H1 (cell line): ENCODE measurements around the gene NOP9. TPM values are rescaled to one million over a fixed set of nuclear protein-coding genes. Genes with fewer than 3 reads are reported as not detected.
"Not testable (repeated sequence)": the region's sequence is repeated elsewhere in the genome, so short reads cannot be mapped to it uniquely, and the experiment has no call there.

Experiments
- CTCF ChIA-PET: fragments of 300-600 bp; sonication (Branson Sonifier 250); formaldehyde crosslinking; loops from one replicate; lab custom pipeline; 2021; ENCODE audit not compliant: partially characterized antibody; lab: Charles Lee
- POLR2A ChIA-PET: fragments of 300-600 bp; sonication (Branson Sonifier 250); formaldehyde crosslinking; loops from one replicate; lab custom pipeline; 2021; ENCODE audit warnings: inconsistent platforms; ENCODE audit not compliant: partially characterized antibody; lab: Charles Lee
- DNase-seq, 2 experiments: peaks; one replicate each; pipeline versions ENCODE4 v3.0.0 to v3.0.0-alpha.2; 2010 to 2022; ENCODE audit warnings: low spot score in 2 of 2, low read depth in 1 of 2, mixed read lengths in 1 of 2
- FAIRE-seq: peaks from 2 replicates; lab custom pipeline; 2011; peaks lifted over from hg19 to GRCh38; lab: Jason Lieb, UNC
- H2AFZ ChIP-seq: 2 replicates; pipeline ENCODE4 v1.8.1; 2012; ENCODE audit warnings: low read length, inconsistent platforms
- H2AK5ac ChIP-seq: 2 replicates; pipeline ENCODE4 v1.6.1; 2013; ENCODE audit warnings: low read depth, low read length
- H2BK120ac ChIP-seq: replicated peaks from 2 replicates; pipeline ENCODE3; 2013; ENCODE audit warnings: low read depth, low read length, inconsistent platforms
- H2BK12ac ChIP-seq: 2 replicates; pipeline ENCODE4 v1.6.1; 2013; ENCODE audit warnings: low read depth, low read length
- H2BK15ac ChIP-seq: 2 replicates; pipeline ENCODE4 v1.6.1; 2013; ENCODE audit warnings: low read length
- H2BK20ac ChIP-seq: 2 replicates; pipeline ENCODE4 v1.6.1; 2013; ENCODE audit warnings: low read length
- H2BK5ac ChIP-seq: 2 replicates; pipeline ENCODE4 v1.6.1; 2013; ENCODE audit warnings: low read depth, low read length
- H3K14ac ChIP-seq: 2 replicates; pipeline ENCODE4 v1.6.1; 2013; ENCODE audit warnings: inconsistent platforms; ENCODE audit not compliant: insufficient read length
- H3K18ac ChIP-seq: 2 replicates; pipeline ENCODE4 v1.6.1; 2013; ENCODE audit warnings: low read length; ENCODE audit errors: extremely low read depth
- H3K23ac ChIP-seq: 2 replicates; pipeline ENCODE4 v1.6.1; 2013; ENCODE audit warnings: inconsistent platforms; ENCODE audit not compliant: insufficient read length
- H3K23me2 ChIP-seq: 2 replicates; pipeline ENCODE4 v1.6.1; 2013; ENCODE audit warnings: low read depth, low read length
- H3K27ac ChIP-seq: 2 replicates; pipeline ENCODE4 v1.6.1; 2011; ENCODE audit warnings: low read depth, low read length, inconsistent platforms
- H3K27me3 ChIP-seq, 4 experiments: replicated peaks in 1 of 4; 1 replicate in 1 of 4; 2 replicates in 3 of 4; pipeline versions ENCODE4 v1.6.1 to v1.8.1; 2011 to 2013; ENCODE audit warnings: low read length in 3 of 4, mild to moderate bottlenecking in 3 of 4, inconsistent platforms in 2 of 4, mixed read lengths in 2 of 4, moderate library complexity in 1 of 4; ENCODE audit not compliant: control insufficient read depth in 3 of 4, insufficient read depth in 3 of 4; ENCODE audit errors: extremely low read depth in 1 of 4
- H3K36me3 ChIP-seq, 4 experiments: 2 replicates each; pipeline versions ENCODE4 v1.6.1 to v1.8.1; 2011 to 2013; ENCODE audit warnings: mild to moderate bottlenecking in 4 of 4, low read length in 3 of 4, moderate library complexity in 2 of 4, control low read depth in 1 of 4, inconsistent platforms in 1 of 4; ENCODE audit not compliant: insufficient read depth in 4 of 4, control insufficient read depth in 2 of 4
- H3K4ac ChIP-seq: replicated peaks from 2 replicates; pipeline ENCODE3; 2013; ENCODE audit warnings: low read length, low read depth, mixed read lengths, inconsistent platforms; ENCODE audit not compliant: insufficient read length
- H3K4me1 ChIP-seq, 4 experiments: replicated peaks in 1 of 4; 1 replicate in 1 of 4; 2 replicates in 3 of 4; pipeline versions ENCODE4 v1.6.1 to v1.8.1; 2011 to 2013; ENCODE audit warnings: low read length in 3 of 4, inconsistent platforms in 2 of 4, mixed read lengths in 1 of 4; ENCODE audit not compliant: insufficient read depth in 4 of 4, control insufficient read depth in 3 of 4
- H3K4me2 ChIP-seq, 2 experiments: 2 replicates each; pipeline versions ENCODE4 v1.6.1 to v1.8.1; 2011 to 2013; ENCODE audit warnings: low read depth in 2 of 2, low read length in 2 of 2, control low read depth in 1 of 2, inconsistent platforms in 1 of 2, mild to moderate bottlenecking in 1 of 2; ENCODE audit not compliant: insufficient read depth in 1 of 2
- H3K4me3 ChIP-seq, 4 experiments: fragments of 200-600, 300-600 bp in 1 of 4; sonication (generic), shearing (Covaris generic), sonication (Bioruptor Twin) in 1 of 4; 2 replicates each; pipeline versions ENCODE4 v1.5.1 to v1.8.1; 2011 to 2016; ENCODE audit warnings: low read length in 4 of 4, low read depth in 3 of 4, control low read depth in 2 of 4, inconsistent platforms in 2 of 4, mild to moderate bottlenecking in 2 of 4, mixed read lengths in 1 of 4, moderate library complexity in 1 of 4; ENCODE audit not compliant: insufficient read depth in 2 of 4; ENCODE audit errors: extremely low read depth in 1 of 4
- H3K56ac ChIP-seq: replicated peaks from 2 replicates; pipeline ENCODE3; 2013; ENCODE audit warnings: low read depth, mild to moderate bottlenecking, mixed read lengths, low read length, inconsistent platforms; ENCODE audit not compliant: insufficient read length
- H3K79me1 ChIP-seq: 2 replicates; pipeline ENCODE4 v1.6.1; 2013; ENCODE audit warnings: low read depth, low read length, control low read depth
- H3K79me2 ChIP-seq, 2 experiments: 2 replicates each; pipeline versions ENCODE4 v1.6.1 to v1.8.1; 2012 to 2013; ENCODE audit warnings: low read length in 2 of 2, mild to moderate bottlenecking in 2 of 2, inconsistent platforms in 1 of 2; ENCODE audit not compliant: insufficient read depth in 2 of 2, control insufficient read depth in 1 of 2
- H3K9ac ChIP-seq, 4 experiments: replicated peaks in 1 of 4; 1 replicate in 1 of 4; 2 replicates in 3 of 4; pipeline versions ENCODE4 v1.6.1 to v1.8.1; 2011 to 2013; ENCODE audit warnings: low read depth in 3 of 4, low read length in 3 of 4, control low read depth in 2 of 4, mild to moderate bottlenecking in 2 of 4, moderate library complexity in 2 of 4, inconsistent platforms in 1 of 4; ENCODE audit errors: extremely low read depth in 1 of 4
- H3K9me3 ChIP-seq, 2 experiments: 2 replicates each; pipeline versions ENCODE4 v1.6.1 to v1.8.1; 2012 to 2013; ENCODE audit warnings: mild to moderate bottlenecking in 2 of 2, moderate library complexity in 2 of 2, control low read depth in 1 of 2, inconsistent platforms in 1 of 2, low read depth in 1 of 2, low read length in 1 of 2, mixed read lengths in 1 of 2; ENCODE audit not compliant: insufficient read depth in 2 of 2
- H4K20me1 ChIP-seq, 2 experiments: replicated peaks in 1 of 2; 2 replicates each; pipeline versions ENCODE3 to v1.8.1; 2011 to 2013; ENCODE audit warnings: inconsistent platforms in 2 of 2, low read length in 2 of 2, mild to moderate bottlenecking in 1 of 2; ENCODE audit not compliant: insufficient read depth in 2 of 2, control insufficient read depth in 1 of 2
- H4K5ac ChIP-seq: 2 replicates; pipeline ENCODE4 v1.6.1; 2013; ENCODE audit warnings: low read length, low read depth, mixed read lengths, inconsistent platforms; ENCODE audit not compliant: insufficient read length
- H4K8ac ChIP-seq: 2 replicates; pipeline ENCODE4 v1.8.0; 2013; ENCODE audit warnings: mild to moderate bottlenecking, moderate library complexity, low read length, inconsistent platforms; ENCODE audit not compliant: insufficient read depth; ENCODE audit errors: extremely low read depth
- H4K91ac ChIP-seq: replicated peaks from 2 replicates; pipeline ENCODE3; 2013; ENCODE audit warnings: low read length, mixed read lengths, inconsistent platforms; ENCODE audit not compliant: insufficient read length
- SIRT6 ChIP-seq: IDR thresholded peaks from one replicate; pipeline ENCODE4 v1.7.1; 2012; ENCODE audit warnings: low read length, inconsistent platforms
- WGBS, 2 experiments: shearing (Covaris generic) in 1 of 2; methylation state at CpG; one replicate each; pipeline versions ENCODE4 v1.1.6 to v1.1.7; 2013 to 2015; ENCODE audit warnings: low lambda C conversion rate in 2 of 2, mixed read lengths in 2 of 2, inconsistent platforms in 1 of 2, low coverage in 1 of 2, missing lambda C conversion rate in 1 of 2; ENCODE audit not compliant: insufficient replicate concordance in 2 of 2, insufficient coverage in 1 of 2, insufficient read length in 1 of 2; ENCODE audit errors: extremely low coverage in 1 of 2, missing lambda C conversion rate in 1 of 2; 5-methylcytosine and 5-hydroxymethylcytosine counted together
- polyA plus RNA-seq, 7 experiments: library from polyadenylated mRNA; depleted of rRNA in 3 of 7; stranded (reverse) in 5 of 7; unstranded in 2 of 7; fragments of >200 nt in 5 of 7; fragments of 200-250 nt in 2 of 7; gene quantifications; 1 replicate in 5 of 7; 2 replicates in 1 of 7; 4 replicates in 1 of 7; pipeline versions ENCODE4 v1.2.1 to v1.2.3, GENCODE V29; 2011 to 2013; ENCODE audit warnings: missing spikeins in 2 of 7, mixed read lengths in 2 of 7
- total RNA-seq: library from RNA; stranded (reverse); fragmentation: NEBNext Ultra II Directional; extraction: Animal tissue kit (Norgen Biotek cat#: 25700); gene quantifications from 2 replicates; pipeline ENCODE4 v1.2.1, GENCODE V29; 2021

Gene NOP9
- total and polyA plus RNA-seq, 2 of the 8 experiments (the other 6 are each of a cell fraction or from before 2014, with no cell fraction given): 17.8 to 34.8 TPM

- no peak for TF ChIP-seq SIRT6
Observed at GRCh38 chr14:24353559-24354481, 54.2 kb downstream of the NOP9 start (continued).

- H3K36me3 ChIP-seq, POLR2A ChIA-PET, H3K27ac ChIP-seq, H2BK15ac ChIP-seq, H2AK5ac ChIP-seq, H4K8ac ChIP-seq, H2BK5ac ChIP-seq, H3K56ac ChIP-seq, H3K4me3 ChIP-seq, DNase-seq, H3K18ac ChIP-seq, H2AFZ ChIP-seq, H3K9me3 ChIP-seq, H2BK120ac ChIP-seq, H4K5ac ChIP-seq, H3K79me2 ChIP-seq, H4K20me1 ChIP-seq, H3K9ac ChIP-seq, H3K14ac ChIP-seq, H3K4me2 ChIP-seq, H2BK12ac ChIP-seq, H3K4ac ChIP-seq, H2BK20ac ChIP-seq, H3K23ac ChIP-seq, H3K23me2 ChIP-seq, H3K4me1 ChIP-seq, FAIRE-seq, H4K91ac ChIP-seq, H3K79me1 ChIP-seq: not testable (repeated sequence)
- CTCF ChIA-PET: interaction anchor here (4.4 kb wide), 1 partner anchor 11 kb away, joined by 23 read pairs; no protein-coding TSS in a partner anchor
- WGBS, 2 experiments: 94% methylated on average over 3 of the region's 3 CpGs; no CpG with 5 or more reads in 1 of the 2 experiments
- H3K27me3 ChIP-seq: peaks cover 0 to 11% (median 9%) of the 10 kb centered on the region in 4 experiments; a peak in 5 of 7 replicates
Observed at GRCh38 chr14:24354482-24354825, 54.8 kb downstream of the NOP9 start.
